Astrocyte (in vitro differentiated cells and primary cell): Measurements from ENCODE around the gene TNFRSF1A. TPM values are rescaled to one million over a fixed set of nuclear protein-coding genes. Genes with fewer than 3 reads are reported as not detected.

Experiments
- DNase-seq: peaks from one replicate; pipeline ENCODE4 v3.0.0-alpha.2; 2010; ENCODE audit warnings: low read depth
- FAIRE-seq: peaks from 2 replicates; lab custom pipeline; 2011; peaks lifted over from hg19 to GRCh38; lab: Jason Lieb, UNC
- H2AFZ ChIP-seq: 2 replicates; pipeline ENCODE4 v1.6.0; 2012; ENCODE audit warnings: low read depth, low read length, inconsistent platforms
- H3K27ac ChIP-seq: 2 replicates; pipeline ENCODE4 v1.5.1; 2011; ENCODE audit warnings: low read depth, low read length, inconsistent platforms
- H3K27me3 ChIP-seq: 2 replicates; pipeline ENCODE4 v1.6.0; 2011; ENCODE audit warnings: low read length, inconsistent platforms; ENCODE audit not compliant: insufficient read depth
- H3K36me3 ChIP-seq: 2 replicates; pipeline ENCODE4 v1.5.1; 2011; ENCODE audit warnings: low read length, inconsistent platforms; ENCODE audit not compliant: insufficient read depth
- H3K4me1 ChIP-seq: 2 replicates; pipeline ENCODE4 v1.5.1; 2011; ENCODE audit warnings: low read length, inconsistent platforms; ENCODE audit not compliant: insufficient read depth
- H3K4me2 ChIP-seq: 2 replicates; pipeline ENCODE4 v1.6.0; 2012; ENCODE audit warnings: low read length, inconsistent platforms
- H3K4me3 ChIP-seq: 2 replicates; pipeline ENCODE4 v1.5.1; 2011; ENCODE audit warnings: low read depth, mild to moderate bottlenecking, low read length, inconsistent platforms; ENCODE audit not compliant: insufficient read depth
- H3K79me2 ChIP-seq: 2 replicates; pipeline ENCODE4 v1.6.0; 2012; ENCODE audit warnings: mild to moderate bottlenecking, low read length, inconsistent platforms; ENCODE audit not compliant: insufficient read depth
- H3K9ac ChIP-seq: 2 replicates; pipeline ENCODE4 v1.6.0; 2012; ENCODE audit warnings: mild to moderate bottlenecking, low read length, inconsistent platforms
- H3K9me3 ChIP-seq: 2 replicates; pipeline ENCODE4 v1.5.1; 2012; ENCODE audit warnings: low read depth, mild to moderate bottlenecking, low read length, inconsistent platforms; ENCODE audit not compliant: insufficient read depth
- H4K20me1 ChIP-seq: 2 replicates; pipeline ENCODE4 v1.6.0; 2012; ENCODE audit warnings: low read length, inconsistent platforms; ENCODE audit not compliant: insufficient read depth
- H3K27ac Mint-ChIP-seq: one replicate; pipeline ENCODE4 v1.8.0; 2021; ENCODE audit warnings: mild to moderate bottlenecking, mixed read lengths; ENCODE audit not compliant: unreplicated experiment
- H3K27me3 Mint-ChIP-seq: one replicate; pipeline ENCODE4 v1.8.0; 2021; ENCODE audit warnings: low read depth, mixed read lengths; ENCODE audit not compliant: unreplicated experiment
- H3K36me3 Mint-ChIP-seq: one replicate; pipeline ENCODE4 v1.8.0; 2021; ENCODE audit warnings: low read depth, mixed read lengths; ENCODE audit not compliant: unreplicated experiment
- H3K4me1 Mint-ChIP-seq: one replicate; pipeline ENCODE4 v1.8.0; 2021; ENCODE audit warnings: low read depth, mixed read lengths; ENCODE audit not compliant: unreplicated experiment
- H3K4me3 Mint-ChIP-seq: one replicate; pipeline ENCODE4 v1.8.0; 2021; ENCODE audit warnings: mild to moderate bottlenecking, moderate library complexity, mixed read lengths; ENCODE audit not compliant: unreplicated experiment
- H3K9me3 Mint-ChIP-seq: one replicate; pipeline ENCODE4 v1.8.0; 2021; ENCODE audit warnings: mild to moderate bottlenecking, mixed read lengths; ENCODE audit not compliant: unreplicated experiment
- EZH2 ChIP-seq: IDR thresholded peaks from 2 replicates; pipeline ENCODE4 v1.6.1; 2012; ENCODE audit warnings: mild to moderate bottlenecking, low read length, inconsistent platforms; ENCODE audit not compliant: insufficient read depth
- total RNA-seq: library from RNA; stranded (reverse); gene quantifications from 2 replicates; pipeline ENCODE4 v1.2.1, GENCODE V29; 2021
- TF ChIP-seq, protein P1 (sequence below): IDR thresholded peaks from 2 replicates; pipeline ENCODE4 v1.5.1; 2011; ENCODE audit warnings: low read depth, mild to moderate bottlenecking, inconsistent platforms, low read length, moderate library complexity; ENCODE audit not compliant: insufficient read depth

TNFRSF1A gene
- total RNA-seq, 1 donor from 2014 or later, result 118 TPM

DNA sequence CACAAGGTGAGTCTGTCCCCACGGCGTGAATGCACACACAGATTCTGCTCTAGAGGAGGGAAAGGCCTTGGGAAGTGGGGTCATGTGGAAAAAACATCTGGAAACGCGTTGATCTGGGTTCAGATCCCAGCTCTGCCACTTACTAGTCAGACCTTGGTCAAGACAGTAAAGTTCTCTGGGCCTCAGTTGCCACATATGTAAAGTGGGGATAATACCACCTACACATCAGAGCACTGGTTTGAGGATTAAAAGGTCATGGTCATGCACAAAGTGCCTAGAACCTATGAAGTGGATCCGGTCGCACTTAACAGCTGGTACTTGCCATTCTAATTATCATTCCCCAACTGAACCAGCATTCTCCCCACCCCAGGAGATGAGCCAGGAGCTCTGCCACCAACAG is 26.7 kb downstream of the TNFRSF1A start:
- no peak for FAIRE-seq

DNA sequence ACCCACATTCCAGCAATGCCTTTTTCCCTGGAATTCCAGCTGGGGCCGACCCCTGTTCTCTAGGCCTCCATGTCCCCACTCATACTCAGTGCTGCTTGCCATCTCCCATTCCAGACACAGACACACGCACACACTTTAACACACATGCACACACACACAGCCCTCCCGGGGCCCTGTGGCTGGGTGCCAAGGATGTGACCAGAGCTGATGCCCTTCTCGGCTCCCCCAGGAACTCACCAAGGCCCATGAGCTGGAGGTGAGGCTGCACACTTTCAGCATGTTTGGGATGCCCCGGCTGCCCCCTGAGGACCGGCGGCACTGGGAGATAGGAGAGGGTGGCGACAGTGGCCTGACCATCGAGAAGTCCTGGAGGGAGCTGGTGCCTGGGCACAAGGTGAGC is 27.1 kb downstream of the TNFRSF1A start:
- Histone ChIP-seq H2AFZ (no peak overlapping the region), H3K27me3 (peaks cover 3% of the 10 kb centered on the region), H3K4me3 (no peak overlapping the region), H3K4me2 (no peak overlapping the region), H3K36me3 (no peaks in the 10 kb centered on the region), H4K20me1 (no peaks in the 10 kb centered on the region), H3K9ac (no peak overlapping the region), H3K27ac (no peak overlapping the region), H3K9me3 (no peaks in the 10 kb centered on the region), H3K79me2 (no peaks in the 10 kb centered on the region), H3K4me1 (peaks cover 5% of the 10 kb centered on the region)
- H3K9me3 Mint-ChIP-seq, result peaks cover 2% of the 10 kb centered on the region
- FAIRE-seq, result no peak
- H3K27ac Mint-ChIP-seq, result no peak overlapping the region
- H3K36me3 Mint-ChIP-seq, result no peaks in the 10 kb centered on the region
- peaks cover 30% of the 10 kb centered on the region for H3K27me3 Mint-ChIP-seq
- H3K4me3 Mint-ChIP-seq, result peak overlapping the region; percentile 25
- H3K4me1 Mint-ChIP-seq, result peaks cover 14% of the 10 kb centered on the region
- no peak for DNase-seq
- no peak for TF ChIP-seq EZH2
- TF ChIP-seq, protein P1, sequence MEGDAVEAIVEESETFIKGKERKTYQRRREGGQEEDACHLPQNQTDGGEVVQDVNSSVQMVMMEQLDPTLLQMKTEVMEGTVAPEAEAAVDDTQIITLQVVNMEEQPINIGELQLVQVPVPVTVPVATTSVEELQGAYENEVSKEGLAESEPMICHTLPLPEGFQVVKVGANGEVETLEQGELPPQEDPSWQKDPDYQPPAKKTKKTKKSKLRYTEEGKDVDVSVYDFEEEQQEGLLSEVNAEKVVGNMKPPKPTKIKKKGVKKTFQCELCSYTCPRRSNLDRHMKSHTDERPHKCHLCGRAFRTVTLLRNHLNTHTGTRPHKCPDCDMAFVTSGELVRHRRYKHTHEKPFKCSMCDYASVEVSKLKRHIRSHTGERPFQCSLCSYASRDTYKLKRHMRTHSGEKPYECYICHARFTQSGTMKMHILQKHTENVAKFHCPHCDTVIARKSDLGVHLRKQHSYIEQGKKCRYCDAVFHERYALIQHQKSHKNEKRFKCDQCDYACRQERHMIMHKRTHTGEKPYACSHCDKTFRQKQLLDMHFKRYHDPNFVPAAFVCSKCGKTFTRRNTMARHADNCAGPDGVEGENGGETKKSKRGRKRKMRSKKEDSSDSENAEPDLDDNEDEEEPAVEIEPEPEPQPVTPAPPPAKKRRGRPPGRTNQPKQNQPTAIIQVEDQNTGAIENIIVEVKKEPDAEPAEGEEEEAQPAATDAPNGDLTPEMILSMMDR, result no peak

More for the DNA sequence above, 26.7 kb downstream of the TNFRSF1A start:
- H3K9me3 ChIP-seq, result no peaks in the 10 kb centered on the region
- Mint-ChIP-seq H3K27ac (no peak overlapping the region), H3K36me3 (no peaks in the 10 kb centered on the region), H3K4me3 (no peak overlapping the region), H3K4me1 (peaks cover 14% of the 10 kb centered on the region), H3K9me3 (peaks cover 2% of the 10 kb centered on the region), H3K27me3 (peaks cover 28% of the 10 kb centered on the region)
- H3K4me1 ChIP-seq, result peaks cover 5% of the 10 kb centered on the region
- no peaks in the 10 kb centered on the region for H3K79me2 ChIP-seq
- H4K20me1 ChIP-seq, result no peaks in the 10 kb centered on the region
- no peak overlapping the region for H3K4me3 ChIP-seq
- no peak for DNase-seq
- H3K4me2 ChIP-seq, result no peak overlapping the region
- TF ChIP-seq, protein P1, result no peak
- no peak for TF ChIP-seq EZH2
- H3K9ac ChIP-seq, result no peak overlapping the region
- H3K36me3 ChIP-seq, result no peaks in the 10 kb centered on the region
- no peaks in the 10 kb centered on the region for H3K27me3 ChIP-seq
- no peak overlapping the region for H3K27ac ChIP-seq
- H2AFZ ChIP-seq, result no peak overlapping the region

DNA sequence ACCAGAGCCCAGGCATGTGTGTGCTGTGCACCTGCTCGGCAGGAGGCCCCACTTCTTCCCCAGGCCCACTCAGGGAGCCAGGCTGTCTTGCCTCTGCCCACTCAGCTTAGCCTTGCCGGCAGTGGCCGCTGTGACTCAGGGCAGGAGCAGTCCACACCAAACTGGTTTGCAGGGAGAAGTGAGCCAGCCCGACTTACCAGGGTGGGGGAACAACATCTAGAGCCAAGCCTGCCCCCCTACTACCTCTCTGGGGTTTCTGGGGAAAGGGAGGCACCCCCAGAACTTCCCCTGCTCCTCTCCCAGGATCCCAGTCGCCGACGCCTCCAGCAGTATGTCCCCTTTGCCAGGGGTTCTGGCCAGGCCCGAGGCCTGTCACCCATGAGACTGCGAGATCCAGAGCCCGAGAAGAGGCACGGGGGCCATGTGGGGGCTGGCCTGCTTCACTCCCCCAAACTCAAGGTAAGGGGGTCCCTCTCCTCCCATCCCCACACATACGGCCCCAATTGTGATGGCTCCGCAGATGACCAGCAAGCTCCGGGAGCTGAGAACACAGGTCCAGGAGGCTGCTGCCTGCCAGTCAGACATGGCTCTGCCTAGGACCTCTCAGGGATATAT is 28.4 kb downstream of the TNFRSF1A start:
- H3K4me3 Mint-ChIP-seq, result no peak overlapping the region
- H3K4me3 ChIP-seq, result no peak overlapping the region

More for the DNA sequence above, 28.4 kb downstream of the TNFRSF1A start:
- no peaks in the 10 kb centered on the region for H4K20me1 ChIP-seq
- no peaks in the 10 kb centered on the region for H3K36me3 ChIP-seq
- H3K27me3 ChIP-seq, result peaks cover 3% of the 10 kb centered on the region
- Mint-ChIP-seq H3K4me1 (peaks cover 14% of the 10 kb centered on the region), H3K27me3 (peaks cover 36% of the 10 kb centered on the region), H3K36me3 (no peaks in the 10 kb centered on the region), H3K9me3 (peaks cover 2% of the 10 kb centered on the region), H3K27ac (no peak overlapping the region)
- TF ChIP-seq EZH2, result no peak
- TF ChIP-seq, protein P1, result no peak
- no peak overlapping the region for H3K4me2 ChIP-seq
- H3K79me2 ChIP-seq, result no peaks in the 10 kb centered on the region
- no peak overlapping the region for H2AFZ ChIP-seq
- H3K9ac ChIP-seq, result no peak overlapping the region
- FAIRE-seq, result no peak
- H3K9me3 ChIP-seq, result no peaks in the 10 kb centered on the region
- peaks cover 5% of the 10 kb centered on the region for H3K4me1 ChIP-seq
- no peak for DNase-seq
- H3K27ac ChIP-seq, result no peak overlapping the region
